SK-N-MC (cell line): ENCODE measurements around the gene ZNF740.

Source experiments
- EZH2 ChIP-seq: fragments of 200-600 bp; sonication (generic); IDR thresholded peaks from one replicate; pipeline ENCODE4 v1.6.1; 2017; ENCODE audit warnings: antibody characterized with exemption
- FOXP2 ChIP-seq: optimal IDR thresholded peaks from 2 replicates; pipeline ENCODE3; 2011; ENCODE audit warnings: mild to moderate bottlenecking, moderate library complexity; ENCODE audit not compliant: insufficient read depth; ENCODE audit errors: extremely low read length, control extremely low read depth
- POLR2AphosphoS5 ChIP-seq: IDR thresholded peaks from 2 replicates; pipeline ENCODE4 v1.6.1; 2012; ENCODE audit warnings: mild to moderate bottlenecking, low read depth, low read length, borderline replicate concordance

DNA sequence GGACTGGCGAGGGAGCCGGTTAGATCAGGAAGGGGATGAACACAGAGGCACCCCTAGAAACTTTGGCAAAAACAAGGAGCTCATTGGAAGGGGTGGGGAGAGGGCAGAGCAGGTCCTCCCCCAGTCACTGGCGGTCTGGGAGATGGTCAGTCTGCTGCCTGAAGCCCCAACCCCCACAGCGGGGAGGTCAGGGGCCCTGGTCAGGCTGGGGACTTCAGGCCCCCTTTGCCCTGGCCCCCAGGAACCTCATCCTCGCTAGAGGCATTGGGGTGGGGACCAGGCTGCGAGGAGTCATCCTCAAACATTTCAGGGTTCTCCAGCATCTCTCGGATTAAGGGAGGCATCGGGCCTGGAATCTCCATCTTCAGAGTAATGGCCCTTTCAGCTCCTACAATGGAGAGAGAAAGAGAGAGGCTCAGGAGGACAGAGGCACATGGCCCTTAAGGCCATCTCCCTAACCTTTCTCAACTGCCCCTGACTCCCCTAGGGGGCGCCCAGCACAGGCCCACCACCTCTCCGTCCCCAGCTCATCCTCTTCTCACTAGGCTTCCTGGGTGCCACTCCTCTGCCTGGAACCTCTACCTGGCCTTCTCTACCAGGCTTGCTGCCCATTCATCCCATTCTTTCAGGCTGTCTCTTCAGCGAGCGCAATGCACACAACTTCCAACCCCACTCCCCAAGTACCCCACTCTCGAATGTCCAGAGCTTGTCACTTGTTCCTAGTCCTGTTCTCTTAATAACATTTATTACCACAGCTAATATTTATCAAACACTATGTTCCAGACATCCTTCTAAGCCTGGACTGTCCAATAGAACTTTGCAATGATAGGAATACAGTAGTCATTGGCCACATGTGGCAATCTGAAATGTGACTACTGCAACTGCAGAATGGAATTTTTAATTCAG, 31.2 kb downstream of the ZNF740 start:
- no peak for TF ChIP-seq EZH2
- TF ChIP-seq POLR2AphosphoS5: no peak
- TF ChIP-seq FOXP2: no peak
